Inferior parietal cortex (tissue), 1 donor: ENCODE results near the gene OR5D16.
"Not testable (repeated sequence)": the region's sequence is repeated elsewhere in the genome, so short reads cannot be mapped to it uniquely, and the experiment has no call there.

Experiments used
- DNase-seq: peaks from one replicate; pipeline ENCODE4 v3.0.0-alpha.2; 2016; ENCODE audit errors: extremely low spot score

Gene OR5D16

DNA sequence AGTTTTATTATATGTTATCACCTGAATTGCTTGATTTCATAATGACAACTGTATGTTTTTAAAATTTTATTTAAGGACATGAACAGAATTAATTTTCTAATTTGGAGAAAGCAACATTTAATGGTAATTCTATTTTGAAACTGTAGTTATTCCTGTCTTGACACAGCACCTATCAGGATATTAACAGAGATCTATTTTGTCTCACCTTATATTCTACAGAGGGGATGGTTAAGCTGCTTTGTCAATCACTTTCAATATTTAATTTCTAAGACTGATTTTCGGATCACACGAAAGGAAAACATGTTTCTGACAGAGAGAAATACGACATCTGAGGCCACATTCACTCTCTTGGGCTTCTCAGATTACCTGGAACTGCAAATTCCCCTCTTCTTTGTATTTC lies at the start of gene OR5D16:
Gene OR5D16 (plus strand): TSS at position 301 of the 400 bp plus-strand sequence. CDS start 0 bp downstream, at position 301.
- no peak for DNase-seq

DNA sequence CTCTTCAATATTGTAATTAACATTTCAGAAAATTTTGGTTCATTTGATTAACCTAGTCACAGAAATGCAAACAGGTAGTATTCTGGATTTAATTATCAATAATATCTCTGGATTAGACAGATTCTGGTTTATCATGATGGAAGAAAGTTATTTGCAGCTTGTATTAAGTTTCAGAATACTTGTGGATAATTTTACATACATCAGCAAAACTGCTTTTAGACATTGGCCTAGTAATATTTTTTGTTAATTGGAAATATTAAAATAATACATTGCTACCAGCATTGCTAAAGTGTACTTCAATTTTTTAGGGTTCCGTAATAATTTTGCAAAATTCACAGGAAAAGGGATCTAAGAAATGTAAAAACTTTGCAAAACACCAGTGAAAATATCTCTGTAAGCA lies 46.9 kb upstream of the OR5D16 start:
- no peak for DNase-seq

DNA sequence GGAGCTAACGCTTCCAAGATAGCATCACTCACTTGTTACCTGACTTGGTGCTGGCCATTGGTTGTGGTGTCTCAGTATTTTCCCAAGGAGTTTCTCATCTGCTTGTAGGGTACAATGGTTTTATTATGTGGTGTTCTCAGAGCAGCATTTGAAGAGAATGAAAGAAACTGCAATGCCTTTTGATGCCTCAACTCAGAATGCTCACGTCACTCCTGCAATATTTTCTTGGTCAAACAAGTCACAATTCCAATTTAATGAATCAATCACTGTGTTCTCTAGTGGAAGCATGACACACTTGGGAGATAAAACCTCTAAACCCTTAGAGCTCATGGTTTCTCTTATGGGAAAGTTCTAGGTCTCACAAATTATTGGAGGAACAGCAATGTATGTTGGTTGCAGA lies 45.2 kb upstream of the OR5D16 start:
- no peak for DNase-seq

DNA sequence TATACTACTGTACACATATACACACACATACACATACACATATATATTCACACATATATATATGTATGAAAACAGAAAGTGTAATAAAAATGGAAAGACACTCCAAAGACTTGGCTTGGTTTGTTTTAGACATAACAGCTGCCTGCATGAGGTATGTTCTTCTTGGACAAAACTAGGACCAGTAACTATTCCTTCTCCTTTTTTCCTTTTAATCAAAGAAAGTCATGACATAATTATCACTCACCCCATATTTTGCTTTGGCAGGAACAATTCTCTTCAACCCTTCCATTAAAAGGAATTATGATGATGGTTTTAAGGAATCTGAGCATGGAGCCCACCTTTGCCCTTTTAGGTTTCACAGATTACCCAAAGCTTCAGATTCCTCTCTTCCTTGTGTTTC lies 43.3 kb upstream of the OR5D16 start, which contains the start of gene OR5D14:
Gene OR5D14 (plus strand): TSS at position 301 of the 400 bp plus-strand sequence. CDS start 0 bp downstream, at position 301.
- DNase-seq = no peak

DNA sequence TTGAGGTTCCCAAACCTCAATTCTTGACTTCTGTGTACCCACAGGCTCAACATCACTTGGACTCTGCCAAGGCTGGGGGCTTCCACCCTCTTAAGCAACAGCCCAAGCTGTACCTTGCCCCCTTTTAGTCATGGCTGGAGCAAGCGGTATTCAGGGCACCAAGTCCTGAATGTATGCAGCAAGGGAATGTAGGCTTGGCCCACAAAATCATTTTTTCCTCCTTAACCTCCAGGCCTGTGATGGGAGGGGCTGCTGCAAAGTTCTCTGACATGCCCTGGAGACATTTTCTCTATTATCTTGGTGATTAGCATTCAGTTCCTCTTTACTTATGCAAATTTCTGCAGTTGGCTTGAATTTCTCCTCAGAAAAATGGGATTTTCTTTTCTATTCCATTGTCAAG lies 32.3 kb upstream of the OR5D16 start:
- no peak for DNase-seq

DNA sequence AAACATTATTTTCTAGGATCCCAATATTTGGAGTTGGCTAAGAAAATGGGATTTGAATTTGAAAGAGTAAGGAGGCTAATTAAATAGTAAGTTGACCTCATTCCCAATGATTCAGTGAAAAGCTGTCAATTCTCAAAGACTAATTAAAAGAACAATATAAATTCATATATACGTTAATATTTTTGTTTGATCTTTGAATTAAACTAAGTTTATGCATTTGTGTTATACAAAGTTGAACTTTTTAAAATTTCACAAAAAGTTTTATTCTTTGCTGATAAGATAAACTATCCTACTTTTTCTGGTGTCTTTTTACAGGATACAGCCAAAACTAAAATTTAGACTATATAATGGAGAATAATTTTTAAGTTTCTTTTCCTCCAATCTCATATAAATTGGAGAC lies 27.5 kb upstream of the OR5D16 start, which contains the start of gene OR5L1:
Gene OR5L1 (plus strand): TSS at position 301 of the 400 bp plus-strand sequence. CDS start 100 bp downstream, outside the sequence.
- no peak for DNase-seq

DNA sequence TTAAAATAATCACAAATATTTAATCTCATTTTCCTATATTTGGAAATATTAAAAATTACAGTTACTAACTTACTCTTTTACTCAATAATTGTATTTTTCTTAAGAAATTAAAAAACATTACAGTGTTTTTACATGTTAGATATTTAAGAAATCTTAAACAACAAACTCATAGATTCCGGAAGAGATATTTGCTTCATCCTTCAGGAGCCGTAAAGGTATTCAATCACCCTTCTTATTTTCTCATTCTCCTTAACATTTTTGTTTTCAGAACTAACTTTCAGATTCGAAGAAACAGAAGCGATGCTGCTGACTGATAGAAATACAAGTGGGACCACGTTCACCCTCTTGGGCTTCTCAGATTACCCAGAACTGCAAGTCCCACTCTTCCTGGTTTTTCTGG lies 19.2 kb upstream of the OR5D16 start, which contains the start of gene OR5D18:
Gene OR5D18 (plus strand): TSS at position 301 of the 400 bp plus-strand sequence. CDS start 0 bp downstream, at position 301.
- DNase-seq = no peak

DNA sequence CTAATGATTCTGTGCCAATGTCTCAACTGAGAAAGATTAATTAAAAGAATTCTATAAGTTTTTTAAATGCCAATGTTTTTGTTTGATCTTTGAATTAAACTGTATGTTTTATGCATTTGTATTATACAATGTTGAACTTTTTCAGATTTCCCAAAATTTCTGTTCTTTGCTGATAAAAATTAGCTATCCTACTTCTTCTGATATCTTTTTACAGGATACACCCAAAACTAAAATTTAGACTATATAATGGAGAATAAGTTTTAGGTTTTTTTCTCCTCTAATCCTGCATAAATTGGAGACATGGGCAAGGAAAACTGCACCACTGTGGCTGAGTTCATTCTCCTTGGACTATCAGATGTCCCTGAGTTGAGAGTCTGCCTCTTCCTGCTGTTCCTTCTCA lies 11.6 kb upstream of the OR5D16 start, which contains the start of gene OR5L2:
Gene OR5L2 (plus strand): TSS at position 301 of the 400 bp plus-strand sequence. CDS start 0 bp downstream, at position 301.
- DNase-seq = no peak

DNA sequence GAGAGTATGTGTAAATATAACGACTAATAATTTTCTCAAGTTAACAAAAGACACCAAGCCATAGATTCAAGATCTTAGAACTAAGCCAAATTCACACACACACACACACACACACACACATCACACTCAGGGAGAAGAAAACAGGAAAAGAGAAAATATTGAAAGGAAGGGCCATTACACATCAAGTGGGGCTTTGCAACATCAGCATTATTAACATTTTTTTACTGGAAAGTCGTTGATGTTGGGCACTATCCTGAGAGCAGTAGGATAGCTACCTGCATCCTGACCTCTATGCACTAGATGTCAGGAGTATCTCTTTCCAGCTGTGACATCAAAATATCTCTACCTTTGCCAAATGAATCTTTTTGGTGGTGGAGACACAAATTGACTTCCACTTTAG lies 8.9 kb downstream of the OR5D16 start:
- DNase-seq = no peak

DNA sequence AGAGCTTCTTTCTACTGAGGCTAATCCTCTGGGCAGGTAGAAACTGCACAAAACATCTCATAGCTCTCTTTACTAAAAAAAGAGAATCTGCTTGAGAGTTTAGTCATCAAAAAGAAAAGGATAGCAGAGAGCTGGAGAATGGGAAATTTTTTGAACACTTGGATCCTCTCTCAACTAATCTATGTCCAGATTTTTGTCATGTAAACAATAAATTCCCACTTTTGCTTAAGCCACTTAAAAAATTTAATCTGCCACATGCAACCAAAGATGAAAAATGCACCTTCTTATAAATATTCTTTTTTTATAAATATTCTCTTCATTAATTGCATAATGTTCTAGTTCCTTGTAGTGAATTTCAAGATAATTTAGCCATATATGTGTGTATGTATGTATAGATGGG lies 10.5 kb downstream of the OR5D16 start:
- DNase-seq = no peak

DNA sequence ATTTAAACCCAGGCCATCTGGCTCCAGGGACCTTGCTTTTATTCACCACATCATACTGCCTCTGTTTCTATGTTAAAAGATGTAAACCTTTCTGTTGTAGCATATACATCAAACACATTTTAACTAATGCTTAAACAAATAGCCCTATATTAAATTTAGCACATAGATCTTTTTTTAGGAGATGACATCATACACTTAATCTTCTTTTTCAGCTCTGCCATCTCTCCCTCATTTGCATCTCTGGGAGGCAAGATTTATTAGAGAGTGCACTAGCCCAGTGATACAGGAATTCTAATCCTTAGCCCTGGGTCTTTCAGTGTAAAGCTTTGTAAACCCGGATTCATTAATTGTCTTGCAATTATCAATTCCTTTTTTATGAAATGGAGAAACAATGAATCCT lies 13.6 kb downstream of the OR5D16 start:
- no peak for DNase-seq

DNA sequence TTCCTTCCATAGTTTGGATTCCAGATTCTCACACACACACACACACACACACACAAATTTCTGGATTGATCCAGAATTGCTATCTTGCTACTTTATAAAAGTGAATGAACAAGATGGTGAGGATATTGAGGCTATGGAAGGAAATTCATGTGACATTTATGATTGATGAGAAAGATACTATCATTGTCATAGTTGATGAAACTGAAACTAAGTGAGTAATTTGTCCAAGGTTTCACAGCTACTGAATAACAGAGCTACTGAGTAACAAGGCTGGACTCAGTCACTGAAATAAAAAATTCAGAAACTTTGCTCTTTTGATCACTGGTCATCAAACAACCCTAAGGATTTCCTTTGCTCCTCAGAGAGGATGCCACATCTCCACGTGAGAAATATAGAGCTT lies 16.2 kb downstream of the OR5D16 start:
- no peak for DNase-seq

DNA sequence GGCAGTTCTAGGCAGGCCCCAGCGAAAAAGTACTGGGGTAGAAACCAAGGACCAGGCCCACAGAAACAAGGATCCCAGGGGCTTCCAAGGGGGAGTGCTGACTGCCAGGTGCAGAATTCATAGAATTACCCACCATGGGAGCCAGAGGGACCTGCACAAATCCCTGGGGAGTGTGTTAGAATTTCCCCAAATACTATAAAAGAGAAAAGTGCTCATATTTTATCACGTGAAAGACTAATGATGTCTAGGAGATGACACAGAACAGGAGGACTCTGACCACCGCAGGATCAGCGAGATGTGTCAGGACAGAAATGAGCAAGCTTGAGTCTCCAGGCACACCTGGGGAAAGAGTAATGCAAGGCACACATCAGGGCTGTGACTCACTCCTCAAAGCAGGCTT lies 28.8 kb downstream of the OR5D16 start:
- DNase-seq = not testable (repeated sequence)

DNA sequence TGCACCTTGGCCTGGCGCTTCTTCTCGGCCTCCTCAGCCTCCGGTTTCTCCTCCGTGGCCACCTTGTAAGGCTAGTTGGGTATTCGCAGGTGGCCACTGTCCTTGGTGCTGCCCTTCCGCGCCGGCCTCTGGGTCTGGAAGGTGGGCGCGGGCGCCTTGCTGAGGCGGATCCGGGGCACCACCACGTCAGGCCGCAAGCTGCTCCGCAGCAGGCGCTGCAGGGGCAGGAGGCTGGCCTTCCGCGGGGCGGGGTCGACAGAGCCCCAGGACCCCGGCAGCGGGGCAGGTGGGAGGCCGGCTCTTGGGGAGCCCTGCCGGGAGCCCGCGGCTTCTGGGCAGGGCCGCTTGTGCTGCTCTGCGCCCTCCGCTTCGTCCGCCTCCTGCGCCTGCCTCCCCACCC lies 34.2 kb downstream of the OR5D16 start:
- not testable (repeated sequence) for DNase-seq

DNA sequence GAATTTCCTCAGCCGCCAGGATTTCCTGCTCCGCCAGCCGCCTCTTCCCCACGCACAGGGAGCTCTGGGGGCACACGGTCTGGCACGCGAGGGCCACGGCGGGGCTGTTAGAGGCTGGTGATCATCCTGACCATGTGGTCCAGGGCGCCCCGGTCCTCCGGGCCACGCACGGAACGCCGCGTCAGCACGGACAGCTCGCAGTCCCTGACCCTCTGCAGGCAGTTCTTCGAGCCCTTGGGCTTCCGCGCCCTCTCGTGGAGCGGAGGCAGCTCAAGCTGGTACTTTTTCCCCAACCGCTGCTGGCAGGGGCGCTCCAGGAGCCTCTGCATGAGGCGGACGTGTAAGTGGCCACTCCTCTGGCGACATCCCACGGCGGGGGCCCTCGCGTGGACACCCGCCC lies 34.6 kb downstream of the OR5D16 start:
- not testable (repeated sequence) for DNase-seq

DNA sequence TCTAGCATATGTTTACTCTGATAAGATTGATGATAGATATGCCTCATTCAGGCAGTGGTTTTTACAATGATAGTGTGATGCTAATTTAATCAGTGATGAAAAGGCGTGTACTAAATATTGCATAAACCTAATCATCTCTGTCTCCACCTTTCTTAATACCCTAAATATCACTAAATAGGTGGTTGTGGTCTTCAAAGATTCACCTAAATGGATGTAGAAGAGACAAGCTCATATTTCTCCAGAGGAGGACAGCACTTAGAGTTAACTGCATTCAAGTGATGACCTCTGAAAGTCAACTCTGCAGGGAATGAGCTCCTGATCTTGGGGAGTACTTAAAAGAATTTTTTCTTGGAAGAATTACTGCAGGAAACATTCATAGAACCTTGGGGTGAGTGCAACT lies 44.4 kb downstream of the OR5D16 start, which contains the start of gene TRIM51:
Gene TRIM51 (plus strand): TSS at position 301 of the 400 bp plus-strand sequence. CDS start 2,132 bp downstream, outside the sequence.
- not testable (repeated sequence) for DNase-seq

DNA sequence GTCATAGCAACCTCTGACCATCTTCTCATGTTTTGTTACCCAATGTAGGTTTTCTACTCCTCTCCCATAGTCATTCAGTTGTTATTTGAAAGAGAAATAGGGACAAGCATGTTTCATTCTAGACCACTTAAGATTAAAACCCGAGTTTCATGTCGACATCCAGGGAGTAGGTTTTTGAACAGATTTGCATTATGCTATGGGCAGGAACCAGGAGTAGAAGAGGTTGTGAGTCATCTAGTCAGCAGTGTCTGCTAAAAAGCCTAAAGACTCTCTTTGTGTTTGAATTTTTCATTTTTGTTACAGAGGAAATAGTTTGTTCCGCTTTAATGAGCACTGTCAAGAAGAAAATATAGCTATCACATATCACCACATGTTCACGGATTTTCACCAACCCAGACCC lies 46.4 kb downstream of the OR5D16 start:
- DNase-seq = not testable (repeated sequence)

DNA sequence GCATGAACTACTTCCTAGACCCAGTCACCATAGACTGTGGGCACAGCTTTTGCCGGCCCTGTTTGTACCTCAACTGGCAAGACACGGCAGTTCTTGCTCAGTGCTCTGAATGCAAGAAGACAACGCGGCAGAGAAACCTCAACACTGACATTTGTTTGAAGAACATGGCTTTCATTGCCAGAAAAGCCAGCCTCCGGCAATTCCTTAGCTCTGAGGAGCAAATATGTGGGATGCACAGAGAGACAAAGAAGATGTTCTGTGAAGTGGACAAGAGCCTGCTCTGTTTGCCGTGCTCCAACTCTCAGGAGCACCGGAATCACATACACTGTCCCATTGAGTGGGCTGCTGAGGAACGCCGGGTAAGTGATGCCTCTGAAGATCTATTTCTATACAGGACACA lies 46.9 kb downstream of the OR5D16 start:
- not testable (repeated sequence) for DNase-seq
